ENCODE measurements around the gene SELPLG.
"Not testable (repeated sequence)": the region's sequence is repeated elsewhere in the genome, so short reads cannot be mapped to it uniquely, and the experiment has no call there.

GRCh38 chr12:108631261-108631660 lies 2.4 kb downstream of the SELPLG start:
- TF ChIP-seq POLR2AphosphoS5, POLR2A, CTCF (IDR thresholded peaks at IDR 0.05): not testable (repeated sequence)

Data from gastroesophageal sphincter (tissue), 3 donors.